Neural progenitor cell (in vitro differentiated cells): ENCODE data around the gene VDAC2. TPM values are rescaled to one million over a fixed set of nuclear protein-coding genes. Genes with fewer than 3 reads are reported as not detected.

ENCODE experiments used
- DNase-seq: peaks from one replicate; pipeline ENCODE4 v3.0.0-alpha.2; 2016; ENCODE audit warnings: low spot score
- H2AFZ ChIP-seq: fragments of 200-600 bp; sonication (generic); replicated peaks from 2 replicates; pipeline ENCODE4 v1.6.1; 2016; ENCODE audit warnings: antibody characterized with exemption
- H3F3A ChIP-seq: fragments of 200-600 bp; sonication (generic); 2 replicates; pipeline ENCODE4 v1.6.1; 2016; ENCODE audit warnings: antibody characterized with exemption, low read depth
- H3K27ac ChIP-seq: fragments of 200-600 bp; sonication (generic); 2 replicates; pipeline ENCODE4 v1.5.1; 2016; ENCODE audit warnings: mild to moderate bottlenecking
- H3K27me3 ChIP-seq: fragments of 200-600 bp; sonication (generic); 2 replicates; pipeline ENCODE4 v1.6.1; 2016; ENCODE audit warnings: mild to moderate bottlenecking, moderate library complexity
- H3K36me3 ChIP-seq: fragments of 200-600 bp; sonication (generic); 2 replicates; pipeline ENCODE4 v1.5.1; 2016
- H3K4me1 ChIP-seq: fragments of 200-600 bp; sonication (generic); 2 replicates; pipeline ENCODE4 v1.6.1; 2016; ENCODE audit warnings: mixed run types
- H3K4me2 ChIP-seq: fragments of 200-600 bp; sonication (generic); 2 replicates; pipeline ENCODE4 v1.6.1; 2016
- H3K4me3 ChIP-seq: fragments of 200-600 bp; sonication (generic); 2 replicates; pipeline ENCODE4 v1.5.1; 2016
- H3K79me2 ChIP-seq: fragments of 200-600 bp; sonication (generic); 2 replicates; pipeline ENCODE4 v1.6.1; 2016; ENCODE audit warnings: low read depth
- H3K9ac ChIP-seq: fragments of 200-600 bp; sonication (generic); 2 replicates; pipeline ENCODE4 v1.6.1; 2016
- H3K9me3 ChIP-seq: fragments of 200-600 bp; sonication (generic); 2 replicates; pipeline ENCODE4 v1.5.1; 2016; ENCODE audit warnings: low read depth
- H4K20me1 ChIP-seq: fragments of 200-600 bp; sonication (generic); 2 replicates; pipeline ENCODE4 v1.6.1; 2016; ENCODE audit warnings: low read depth
- H3K27ac Mint-ChIP-seq: 3 replicates; pipeline ENCODE4 v1.8.0; 2021; ENCODE audit warnings: mixed read lengths
- H3K27me3 Mint-ChIP-seq: 2 replicates; pipeline ENCODE4 v1.8.0; 2022; ENCODE audit warnings: low read depth, mild to moderate bottlenecking, inconsistent platforms, moderate library complexity, mixed read lengths; ENCODE audit not compliant: insufficient read depth
- H3K36me3 Mint-ChIP-seq: 3 replicates; pipeline ENCODE4 v1.8.0; 2021; ENCODE audit warnings: mixed read lengths
- H3K4me1 Mint-ChIP-seq: 3 replicates; pipeline ENCODE4 v1.8.0; 2021; ENCODE audit warnings: mixed read lengths
- H3K4me3 Mint-ChIP-seq: 3 replicates; pipeline ENCODE4 v1.8.0; 2021; ENCODE audit warnings: mild to moderate bottlenecking, moderate library complexity, mixed read lengths
- H3K9me3 Mint-ChIP-seq: 3 replicates; pipeline ENCODE4 v1.8.0; 2020; ENCODE audit warnings: mixed read lengths
- CTCF ChIP-seq: fragments of 200-600 bp; sonication (generic); IDR thresholded peaks from 2 replicates; pipeline ENCODE4 v1.5.1; 2017; ENCODE audit warnings: antibody characterized with exemption, mild to moderate bottlenecking
- EZH2 ChIP-seq: fragments of 200-600 bp; sonication (generic); IDR thresholded peaks from 2 replicates; pipeline ENCODE4 v1.6.1; 2017; ENCODE audit warnings: antibody characterized with exemption, mild to moderate bottlenecking, moderate library complexity
- EZH2phosphoT487 ChIP-seq: fragments of 200-600 bp; sonication (generic); IDR thresholded peaks from 2 replicates; pipeline ENCODE4 v1.6.1; 2017; ENCODE audit warnings: antibody characterized with exemption
- small RNA-seq: library from RNA; depleted of rRNA; stranded (forward); fragments of <200 nt; gene quantifications from one replicate; pipeline ENCODE3, GENCODE V24; 2015
- total RNA-seq: library from RNA; depleted of rRNA; stranded (reverse); fragments of >200 nt; gene quantifications from 2 replicates; pipeline ENCODE4 v1.2.3, GENCODE V29; 2015; ENCODE audit warnings: low replicate concordance

The VDAC2 gene
- total RNA-seq, 1 donor from 2014 or later: 341 TPM

GRCh38 chr10:75280236-75280635 is 69.6 kb downstream of the VDAC2 start:
- no peaks in the 10 kb centered on the region for H3F3A ChIP-seq
- Mint-ChIP-seq H3K36me3 (no peaks in the 10 kb centered on the region), H3K4me3 (no peak overlapping the region), H3K27me3 (no peaks in the 10 kb centered on the region), H3K27ac (no peak overlapping the region), H3K4me1 (peaks cover 22% of the 10 kb centered on the region), H3K9me3 (peaks cover under 1% of the 10 kb centered on the region)
- H3K9ac ChIP-seq: no peak overlapping the region
- peaks cover 13% of the 10 kb centered on the region for H3K4me1 ChIP-seq
- no peak overlapping the region for H2AFZ ChIP-seq
- H4K20me1 ChIP-seq: no peaks in the 10 kb centered on the region
- H3K36me3 ChIP-seq: no peaks in the 10 kb centered on the region
- no peak for DNase-seq
- H3K4me2 ChIP-seq: no peak overlapping the region
- no peak overlapping the region for H3K27ac ChIP-seq
- no peaks in the 10 kb centered on the region for H3K79me2 ChIP-seq
- no peak overlapping the region for H3K4me3 ChIP-seq
- H3K9me3 ChIP-seq: no peaks in the 10 kb centered on the region
- H3K27me3 ChIP-seq: no peaks in the 10 kb centered on the region
- no peak for TF ChIP-seq CTCF
- TF ChIP-seq EZH2: no peak
- no peak for TF ChIP-seq EZH2phosphoT487

Small RNA genes within 50 kb of the gene (small RNA-seq; reads per million reads assigned to genes)
- gene HMGA1P5 (not detected), gene RPL39P25 (not detected)

Other genes starting within 250 kb of the VDAC2 start
- 25.7 and 39.5 TPM in 2 replicates for gene SAMD8, start 99.1 kb upstream of the VDAC2 start, total RNA-seq
- gene COMTD1, start 25.2 kb downstream of the VDAC2 start, total RNA-seq: 2.1 and 5.3 TPM in 2 replicates
- gene ZNF503, start 191.0 kb downstream of the VDAC2 start, total RNA-seq: 8.3 and 20.9 TPM in 2 replicates
- gene LRMDA, start 220.8 kb downstream of the VDAC2 start, total RNA-seq: 5.2 TPM in 1 of 2 replicates, not detected in the other